GM12875 (cell line): ENCODE data around the gene DCLK3.

Experiments used
- H3K4me3 ChIP-seq: one replicate; pipeline ENCODE4 v1.5.1; 2011; ENCODE audit warnings: low read depth, low read length, control low read depth
- CTCF ChIP-seq: IDR thresholded peaks from 2 replicates; pipeline ENCODE4 v1.5.1; 2011; ENCODE audit warnings: low read depth, mild to moderate bottlenecking, control low read depth, inconsistent platforms, low read length, moderate library complexity, borderline replicate concordance; ENCODE audit not compliant: insufficient read depth

The DCLK3 gene

DNA sequence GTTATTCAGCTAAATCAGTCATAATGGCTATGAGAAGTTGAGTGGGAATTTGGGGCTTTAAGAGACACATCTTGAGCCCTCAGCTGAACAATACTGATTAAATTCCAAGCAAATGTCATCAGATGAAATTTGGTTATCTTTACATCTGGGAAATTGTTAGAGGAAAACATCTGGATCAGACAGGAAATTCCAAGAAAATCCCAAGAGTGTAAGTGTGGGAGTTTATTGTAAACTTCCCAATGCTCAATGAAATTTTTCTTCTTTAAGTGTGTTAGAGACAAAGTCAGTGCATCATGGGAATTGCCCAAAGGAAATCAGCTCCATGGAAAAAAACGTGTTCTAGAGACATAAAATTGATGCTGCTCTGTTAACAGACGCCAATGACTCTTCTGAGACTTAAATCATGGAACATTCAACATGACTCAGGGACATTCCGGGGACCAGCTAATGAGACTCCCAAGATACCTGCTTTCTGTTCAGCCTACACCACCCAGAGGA, 19.8 kb upstream of the DCLK3 start:
- no peak overlapping the region for H3K4me3 ChIP-seq
- TF ChIP-seq CTCF = no peak

- TF ChIP-seq CTCF = no peak
- H3K4me3 ChIP-seq = no peak overlapping the region
These were observed 13.3 kb upstream of the DCLK3 start for GRCh38 chr3:36777424-36778218.

DNA sequence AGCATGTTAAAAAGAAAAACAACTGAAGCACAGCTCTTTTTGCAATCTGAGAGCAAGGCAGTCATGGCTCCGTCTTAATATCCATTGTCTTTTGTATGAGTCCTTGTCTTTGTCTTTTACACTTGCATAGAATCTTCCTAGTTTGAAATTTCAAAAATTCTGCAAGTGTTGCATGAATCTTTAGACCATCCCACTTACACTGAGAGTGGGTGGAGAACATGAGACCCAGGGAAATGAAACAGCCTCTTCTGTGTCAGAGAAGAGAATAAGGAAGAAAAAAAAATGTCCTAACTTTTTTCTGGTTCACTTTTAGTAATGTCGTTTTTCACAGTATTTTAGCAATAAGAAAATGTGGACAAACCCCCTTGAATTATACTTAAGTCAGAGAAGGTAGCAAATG, 12.1 kb upstream of the DCLK3 start:
- TF ChIP-seq CTCF = no peak
- no peak overlapping the region for H3K4me3 ChIP-seq

GRCh38 chr3:36774052-36774451, 9.7 kb upstream of the DCLK3 start:
- TF ChIP-seq CTCF = no peak
- no peak overlapping the region for H3K4me3 ChIP-seq

DNA sequence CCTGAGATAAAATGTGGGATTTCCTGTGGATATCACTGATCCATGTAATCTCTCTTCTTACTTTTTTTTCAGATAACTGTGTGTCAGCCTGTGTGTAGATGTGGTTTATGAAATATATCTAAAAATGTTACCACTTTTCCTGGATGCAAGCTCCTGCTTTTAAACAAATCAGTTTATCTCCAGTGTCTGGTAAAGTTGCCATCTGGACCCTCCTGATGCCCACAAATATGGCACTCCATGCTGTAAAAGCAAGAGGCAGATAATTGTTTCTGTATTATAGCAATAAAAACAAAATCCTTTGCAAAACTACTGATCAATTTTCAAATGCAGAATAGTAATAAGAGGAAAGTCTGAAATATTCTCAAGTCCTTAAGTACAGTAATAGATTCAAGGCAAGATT, 7.6 kb upstream of the DCLK3 start:
- H3K4me3 ChIP-seq = no peak overlapping the region
- TF ChIP-seq CTCF = no peak

GRCh38 chr3:36769926-36770325, 5.6 kb upstream of the DCLK3 start:
- TF ChIP-seq CTCF = no peak
- H3K4me3 ChIP-seq = no peak overlapping the region

DNA sequence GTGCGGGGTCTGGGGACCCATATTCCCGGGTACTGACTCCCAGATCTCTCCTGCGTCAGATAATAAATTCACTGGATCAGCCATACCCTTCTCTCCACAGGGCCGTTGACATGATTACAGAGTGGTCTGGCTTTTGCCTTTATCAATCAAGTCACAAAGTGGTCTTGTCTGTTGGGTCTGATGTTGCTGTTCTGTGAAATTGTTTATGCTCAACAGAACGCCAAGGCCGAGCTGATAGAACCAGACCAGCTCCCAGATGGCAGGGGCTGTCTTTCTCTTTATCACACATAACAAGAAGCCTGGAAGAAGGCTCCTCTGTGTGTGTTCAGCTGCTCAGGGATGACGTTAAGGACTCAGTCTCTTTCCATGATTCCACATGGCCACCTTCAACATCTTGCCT, 751 bp upstream of the DCLK3 start:
- H3K4me3 ChIP-seq = no peak overlapping the region

More for the DNA sequence above, 751 bp upstream of the DCLK3 start:
- no peak for TF ChIP-seq CTCF
